Cardiac muscle cell (in vitro differentiated cells and primary cell): ENCODE results near the gene COL23A1. TPM values are rescaled to one million over a fixed set of nuclear protein-coding genes. Genes with fewer than 3 reads are reported as not detected.
A peak's percentile ranks its signal among the peaks of the same experiment; 100 is the strongest.

ENCODE experiments used
- DNase-seq, 2 donors: peaks; one replicate each; pipeline versions ENCODE4 v3.0.0 to v3.0.0-alpha.2; 2010 to 2017; ENCODE audit warnings: low read depth in 1 of 2, low spot score in 1 of 2
- H3K27ac ChIP-seq: fragments of 200-600 bp; sonication (generic); 2 replicates; pipeline ENCODE4 v1.5.1; 2016
- H3K27me3 ChIP-seq: fragments of 200-600 bp; sonication (generic); 2 replicates; pipeline ENCODE4 v1.6.0; 2016; ENCODE audit warnings: control low read depth
- H3K36me3 ChIP-seq: fragments of 200-600 bp; sonication (generic); 2 replicates; pipeline ENCODE4 v1.5.1; 2016; ENCODE audit warnings: control low read depth
- H3K4me1 ChIP-seq: fragments of 200-600 bp; sonication (generic); 2 replicates; pipeline ENCODE4 v1.8.1; 2017; ENCODE audit warnings: low read depth, mild to moderate bottlenecking, mixed run types
- H3K4me3 ChIP-seq: fragments of 200-600 bp; sonication (generic); 2 replicates; pipeline ENCODE4 v1.5.1; 2016; ENCODE audit warnings: mild to moderate bottlenecking
- H3K9me3 ChIP-seq: fragments of 200-600 bp; sonication (generic); 2 replicates; pipeline ENCODE4 v1.5.1; 2017; ENCODE audit warnings: low read depth, mild to moderate bottlenecking, control low read depth
- CTCF ChIP-seq: IDR thresholded peaks from 2 replicates; pipeline ENCODE4 v1.5.1; 2012; ENCODE audit warnings: low read depth, mild to moderate bottlenecking, low read length
- polyA plus RNA-seq: library from polyadenylated mRNA; unstranded; fragments of >200 nt; fragmentation: Nextera tagmentation; extraction: Ambion mirVana; gene quantifications from 2 replicates; pipeline ENCODE4 v1.2.1, GENCODE V29; 2016
- total RNA-seq: library from RNA; depleted of rRNA; stranded (reverse); fragments of >200 nt; gene quantifications from 2 replicates; pipeline ENCODE4 v1.2.3, GENCODE V29; 2016

Gene COL23A1
- total and polyA plus RNA-seq, 2 experiments from 2014 or later, result 28.9 to 43.0 TPM

GRCh38 chr5:178314961-178315820 lies 275.0 kb downstream of the COL23A1 start:
- no peaks in the 10 kb centered on the region for H3K27me3 ChIP-seq
- no peaks in the 10 kb centered on the region for H3K9me3 ChIP-seq

GRCh38 chr5:178314061-178314660 lies 276.0 kb downstream of the COL23A1 start:
- H3K4me3 ChIP-seq, result no peak overlapping the region

More at GRCh38 chr5:178314961-178315820, 275.0 kb downstream of the COL23A1 start:
- Histone ChIP-seq H3K36me3 (no peaks in the 10 kb centered on the region), H3K27ac (no peak overlapping the region), H3K4me1 (peaks cover 5% of the 10 kb centered on the region), H3K4me3 (no peak overlapping the region)
- no peak for DNase-seq
- TF ChIP-seq CTCF, result no peak

GRCh38 chr5:178313316-178313715 lies 276.9 kb downstream of the COL23A1 start:
- H3K4me1 ChIP-seq, result peaks cover 5% of the 10 kb centered on the region
- no peak overlapping the region for H3K27ac ChIP-seq
- no peaks in the 10 kb centered on the region for H3K9me3 ChIP-seq
- H3K36me3 ChIP-seq, result no peaks in the 10 kb centered on the region
- TF ChIP-seq CTCF, result no peak
- H3K4me3 ChIP-seq, result no peak overlapping the region
- DNase-seq, result no peak
- no peaks in the 10 kb centered on the region for H3K27me3 ChIP-seq

More at GRCh38 chr5:178314061-178314660, 276.0 kb downstream of the COL23A1 start:
- no peak for TF ChIP-seq CTCF
- no peaks in the 10 kb centered on the region for H3K36me3 ChIP-seq
- no peak overlapping the region for H3K27ac ChIP-seq
- H3K4me1 ChIP-seq, result peaks cover 5% of the 10 kb centered on the region
- H3K9me3 ChIP-seq, result no peaks in the 10 kb centered on the region
- no peaks in the 10 kb centered on the region for H3K27me3 ChIP-seq
- DNase-seq, result no peak

- no peak for TF ChIP-seq CTCF
- Histone ChIP-seq H3K27ac (peak overlapping the region; percentile 38), H3K4me1 (peaks cover 5% of the 10 kb centered on the region), H3K27me3 (no peaks in the 10 kb centered on the region), H3K4me3 (no peak overlapping the region), H3K9me3 (no peaks in the 10 kb centered on the region), H3K36me3 (no peaks in the 10 kb centered on the region)
- peak in 1 of 2 donors; percentile 30 for DNase-seq
Observed at GRCh38 chr5:178312880-178313282, 277.3 kb downstream of the COL23A1 start.

- TF ChIP-seq CTCF, result no peak
- Histone ChIP-seq H3K27ac (no peak overlapping the region), H3K36me3 (no peaks in the 10 kb centered on the region)
Observed at GRCh38 chr5:178310130-178310865, 279.9 kb downstream of the COL23A1 start.

More at GRCh38 chr5:178310130-178310865, 279.9 kb downstream of the COL23A1 start:
- Histone ChIP-seq H3K9me3 (no peaks in the 10 kb centered on the region), H3K27me3 (no peaks in the 10 kb centered on the region), H3K4me3 (no peak overlapping the region), H3K4me1 (peaks cover 10% of the 10 kb centered on the region)
- no peak for DNase-seq
